Measurements from ENCODE around the gene PCNT. TPM values are rescaled to one million over a fixed set of nuclear protein-coding genes. Genes with fewer than 3 reads are reported as not detected.

Gene PCNT
- total and polyA plus RNA-seq, 9 of the 15 experiments (the other 6 are each of a cell fraction or from before 2014, with no cell fraction given) = 9.1 to 53.5 (median 31.3) TPM

- TF ChIP-seq PKNOX1 (IDR thresholded peaks at IDR 0.05) (peak; percentile 89), ZNF384 (IDR thresholded peaks at IDR 0.05; ENCODE audit: low read depth, low read length) (peak; percentile 94), PHB (CRISPR knock-in tag; IDR thresholded peaks at IDR 0.05) (no peak), HOXB6 (CRISPR knock-in tag; IDR thresholded peaks at IDR 0.05; ENCODE audit: borderline replicate concordance) (no peak), MTA1 (IDR thresholded peaks at IDR 0.05; ENCODE audit: borderline replicate concordance) (peak; percentile 36; the same call in 1 of the 2 replicates), ZNF79 (CRISPR knock-in tag; IDR thresholded peaks at IDR 0.05; ENCODE audit: low read depth) (no peak), ZBTB2 (IDR thresholded peaks at IDR 0.05) (no peak), TARDBP (IDR thresholded peaks at IDR 0.05) (peak; percentile 51; the same call in 1 of the 2 replicates), ETV1 (tag; conservative IDR thresholded peaks at IDR 0.05; ENCODE audit: low read depth) (peak; percentile 82), ELF1 (tag; IDR thresholded peaks at IDR 0.05) (no peak), ZNF407 (IDR thresholded peaks at IDR 0.05; ENCODE audit: low read depth) (no peak), PRPF4 (IDR thresholded peaks at IDR 0.05; ENCODE audit: insufficient read depth, low read depth, low read length, poor library complexity, severe bottlenecking) (no peak), SMARCE1 (IDR thresholded peaks at IDR 0.05) (peak; percentile 73), MEIS2 (IDR thresholded peaks at IDR 0.05; ENCODE audit: partially characterized antibody) (peak; percentile 6), BDP1 (IDR thresholded peaks at IDR 0.05; ENCODE audit: insufficient read depth, insufficient read length) (no peak), ZNF75A (CRISPR knock-in tag; IDR thresholded peaks at IDR 0.05) (no peak), ZNF444 (CRISPR knock-in tag; IDR thresholded peaks at IDR 0.05) (no peak), HSF4 (CRISPR knock-in tag; IDR thresholded peaks at IDR 0.05; ENCODE audit: borderline replicate concordance) (no peak), HMG20B (CRISPR knock-in tag; IDR thresholded peaks at IDR 0.05) (no peak), SOX6 (IDR thresholded peaks at IDR 0.05) (peak; percentile 29; the same call in 1 of the 2 replicates), SRSF7 (optimal IDR thresholded peaks at IDR 0.05; ENCODE audit: low read depth, low read length) (no peak)
These were observed 29.2 kb upstream of the PCNT start (continued) for GRCh38 chr21:46294647-46295176.
